ENCODE data around the gene CS. TPM values are rescaled to one million over a fixed set of nuclear protein-coding genes. Genes with fewer than 3 reads are reported as not detected.

Gene CS
- polyA plus RNA-seq, 1 experiment, result 167 TPM

- TF ChIP-seq CTCF (IDR thresholded peaks at IDR 0.05; ENCODE audit: low read depth, low read length), result no peak
- ChIA-PET POLR2A (no interaction called here), CTCF (no interaction called here)
- Histone ChIP-seq H3K27ac (ENCODE audit: low read depth, low read length) (no peak overlapping the region), H3K27me3 (ENCODE audit: control insufficient read depth, insufficient read depth, low read length) (no peaks in the 10 kb centered on the region), H3K9me3 (ENCODE audit: control insufficient read depth, insufficient read depth, low read length) (no peaks in the 10 kb centered on the region), H3K4me3 (ENCODE audit: low read depth, low read length) (no peak overlapping the region)
- no peak for DNase-seq (ENCODE audit: low read depth, low spot score)
Observed at GRCh38 chr12:56304872-56305590, 4.9 kb upstream of the CS start.

GRCh38 chr12:56304276-56304675, 4.1 kb upstream of the CS start:
- CTCF ChIA-PET, result no interaction called here
- no peak for TF ChIP-seq CTCF (IDR thresholded peaks at IDR 0.05; ENCODE audit: low read depth, low read length)
- H3K27ac ChIP-seq (ENCODE audit: low read depth, low read length), result no peak overlapping the region
- H3K4me3 ChIP-seq (ENCODE audit: low read depth, low read length), result no peak overlapping the region
- no peaks in the 10 kb centered on the region for H3K27me3 ChIP-seq (ENCODE audit: control insufficient read depth, insufficient read depth, low read length)
- DNase-seq (ENCODE audit: low read depth, low spot score), result no peak
- POLR2A ChIA-PET, result no interaction called here
- H3K9me3 ChIP-seq (ENCODE audit: control insufficient read depth, insufficient read depth, low read length), result no peaks in the 10 kb centered on the region

- ChIA-PET CTCF (interaction anchor here (0.9 to 2.3 kb wide), 3 partner anchors 8 to 213 kb away, joined by 3 to 5 read pairs (median 4); no protein-coding TSS in a partner anchor), POLR2A (interaction anchor here (0.6 to 1.7 kb wide), 5 partner anchors 8 to 59 kb away, joined by 3 to 5 read pairs (median 4); partner anchors contain the start of gene STAT2)
- H3K27me3 ChIP-seq (ENCODE audit: control insufficient read depth, insufficient read depth, low read length), result no peaks in the 10 kb centered on the region
- peak overlapping the region; percentile 64 for H3K4me3 ChIP-seq (ENCODE audit: low read depth, low read length)
- no peak; the same call in 1 of the 2 replicates for TF ChIP-seq CTCF (IDR thresholded peaks at IDR 0.05; ENCODE audit: low read depth, low read length)
- peak overlapping the region; percentile 73 for H3K27ac ChIP-seq (ENCODE audit: low read depth, low read length)
- H3K9me3 ChIP-seq (ENCODE audit: control insufficient read depth, insufficient read depth, low read length), result no peaks in the 10 kb centered on the region
- DNase-seq (ENCODE audit: low read depth, low spot score), result no peak
Observed at GRCh38 chr12:56300644-56301464, 724 bp upstream of the CS start.

- no peak for DNase-seq (ENCODE audit: low read depth, low spot score)
- H3K4me3 ChIP-seq (ENCODE audit: low read depth, low read length), result peak overlapping the region; percentile 93
- H3K27me3 ChIP-seq (ENCODE audit: control insufficient read depth, insufficient read depth, low read length), result no peaks in the 10 kb centered on the region
- POLR2A ChIA-PET, result interaction anchor here (0.6 to 2.2 kb wide), 5 partner anchors 12 to 187 kb away, joined by 3 to 6 read pairs (median 3); partner anchors contain the start of genes CNPY2 and STAT2
- no peaks in the 10 kb centered on the region for H3K9me3 ChIP-seq (ENCODE audit: control insufficient read depth, insufficient read depth, low read length)
- no peak for TF ChIP-seq CTCF (IDR thresholded peaks at IDR 0.05; ENCODE audit: low read depth, low read length)
- CTCF ChIA-PET, result interaction anchor here (1.7 to 2.3 kb wide), 2 partner anchors 9 to 13 kb away, joined by 5 read pairs; no protein-coding TSS in a partner anchor
- peak overlapping the region; percentile 80 for H3K27ac ChIP-seq (ENCODE audit: low read depth, low read length)
Observed at GRCh38 chr12:56299308-56299852, 750 bp downstream of the CS start.
